Hematopoietic multipotent progenitor cell (in vitro differentiated cells): ENCODE measurements around the gene NFXL1. TPM values are rescaled to one million over a fixed set of nuclear protein-coding genes. Genes with fewer than 3 reads are reported as not detected.

Experiments
- total RNA-seq: library from RNA; depleted of rRNA; stranded (reverse); fragments of >200 nt; gene quantifications from one replicate; pipeline ENCODE4 v1.2.3, GENCODE V29; 2012

NFXL1 gene
- total RNA-seq, 1 donor = 7.3 TPM

Other genes starting within 250 kb of the NFXL1 start
- gene CORIN, start 76.5 kb downstream of the NFXL1 start, total RNA-seq = under 0.01 TPM
- gene CNGA1, start 102.1 kb upstream of the NFXL1 start, total RNA-seq = not detected
- gene NIPAL1, start 102.2 kb upstream of the NFXL1 start, total RNA-seq = under 0.01 TPM
- gene TXK, start 219.7 kb upstream of the NFXL1 start, total RNA-seq = 3.8 TPM